Endothelial cell of umbilical vein (primary cell): ENCODE results near the gene MTRR.

ENCODE experiments used
- EZH2 ChIP-seq: IDR thresholded peaks from 2 replicates; pipeline ENCODE4 v1.6.1; 2012; ENCODE audit warnings: borderline replicate concordance, low read depth, mild to moderate bottlenecking, moderate library complexity, low read length, inconsistent platforms; ENCODE audit not compliant: severe bottlenecking
- FOS ChIP-seq: IDR thresholded peaks from 2 replicates; pipeline ENCODE4 v1.6.1; 2011; ENCODE audit warnings: mild to moderate bottlenecking, low read length, moderate library complexity, borderline replicate concordance; ENCODE audit not compliant: insufficient read depth
- GATA2 ChIP-seq: IDR thresholded peaks from 2 replicates; pipeline ENCODE4 v1.7.0; 2011; ENCODE audit warnings: low read depth, mild to moderate bottlenecking, moderate library complexity, mixed read lengths, low read length; ENCODE audit not compliant: insufficient read length, insufficient read depth
- JUN ChIP-seq: IDR thresholded peaks from 2 replicates; pipeline ENCODE4 v1.6.1; 2011; ENCODE audit warnings: borderline replicate concordance, low read depth; ENCODE audit not compliant: insufficient read length, insufficient read depth
- MAX ChIP-seq: IDR thresholded peaks from 2 replicates; pipeline ENCODE4 v1.6.1; 2011; ENCODE audit not compliant: insufficient read depth, insufficient read length
- MYC ChIP-seq: IDR thresholded peaks from one replicate; pipeline ENCODE4 v1.6.1; 2011; ENCODE audit warnings: mild to moderate bottlenecking, low read depth, low read length
- POLR2A ChIP-seq: IDR thresholded peaks from 2 replicates; pipeline ENCODE4 v1.6.1; 2012; ENCODE audit warnings: low read depth, mild to moderate bottlenecking, control low read depth, low read length
- POLR2AphosphoS5 ChIP-seq: IDR thresholded peaks from 2 replicates; pipeline ENCODE4 v1.6.1; 2012; ENCODE audit warnings: low read depth, mild to moderate bottlenecking, control low read depth, low read length, moderate library complexity; ENCODE audit not compliant: insufficient read depth
- TF ChIP-seq, protein P1 (sequence below), 2 donors: IDR thresholded peaks; 1 replicate in 1 of 2; 2 replicates in 1 of 2; pipeline ENCODE4 v1.5.1; 2011; ENCODE audit warnings: low read length in 2 of 2, mild to moderate bottlenecking in 2 of 2, moderate library complexity in 2 of 2, control low read depth in 1 of 2, inconsistent platforms in 1 of 2, low read depth in 1 of 2; ENCODE audit not compliant: insufficient read depth in 1 of 2; ENCODE audit errors: extremely low read depth in 1 of 2

DNA sequence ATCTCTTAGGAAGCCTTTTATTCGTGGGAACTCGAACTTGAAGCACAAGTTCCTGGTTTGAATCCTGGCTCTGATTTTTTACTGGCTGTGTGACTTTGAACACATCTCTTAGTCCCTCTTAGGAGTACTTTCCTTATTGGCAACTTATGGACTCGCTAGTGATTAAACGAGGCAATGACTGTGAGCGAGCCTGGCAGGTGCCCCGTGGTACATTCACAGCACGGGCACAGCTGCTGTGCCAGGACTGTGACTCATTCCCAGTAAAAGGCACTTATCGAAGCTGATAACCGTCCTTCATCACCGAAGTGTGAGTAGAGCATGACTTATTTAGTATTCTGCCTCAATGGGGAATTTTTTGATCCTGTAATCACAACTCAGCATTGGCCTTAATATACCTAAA, 40.7 kb upstream of the MTRR start:
- TF ChIP-seq, protein P1, sequence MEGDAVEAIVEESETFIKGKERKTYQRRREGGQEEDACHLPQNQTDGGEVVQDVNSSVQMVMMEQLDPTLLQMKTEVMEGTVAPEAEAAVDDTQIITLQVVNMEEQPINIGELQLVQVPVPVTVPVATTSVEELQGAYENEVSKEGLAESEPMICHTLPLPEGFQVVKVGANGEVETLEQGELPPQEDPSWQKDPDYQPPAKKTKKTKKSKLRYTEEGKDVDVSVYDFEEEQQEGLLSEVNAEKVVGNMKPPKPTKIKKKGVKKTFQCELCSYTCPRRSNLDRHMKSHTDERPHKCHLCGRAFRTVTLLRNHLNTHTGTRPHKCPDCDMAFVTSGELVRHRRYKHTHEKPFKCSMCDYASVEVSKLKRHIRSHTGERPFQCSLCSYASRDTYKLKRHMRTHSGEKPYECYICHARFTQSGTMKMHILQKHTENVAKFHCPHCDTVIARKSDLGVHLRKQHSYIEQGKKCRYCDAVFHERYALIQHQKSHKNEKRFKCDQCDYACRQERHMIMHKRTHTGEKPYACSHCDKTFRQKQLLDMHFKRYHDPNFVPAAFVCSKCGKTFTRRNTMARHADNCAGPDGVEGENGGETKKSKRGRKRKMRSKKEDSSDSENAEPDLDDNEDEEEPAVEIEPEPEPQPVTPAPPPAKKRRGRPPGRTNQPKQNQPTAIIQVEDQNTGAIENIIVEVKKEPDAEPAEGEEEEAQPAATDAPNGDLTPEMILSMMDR (IDR thresholded peaks at IDR 0.05; ENCODE audit: extremely low read depth in 1 of 2, insufficient read depth in 1 of 2, low read depth in 1 of 2, low read length in 2 of 2): no peak
- TF ChIP-seq POLR2A (no peak), POLR2AphosphoS5 (no peak), JUN (no peak), EZH2 (no peak), GATA2 (no peak), MYC (no peak), MAX (no peak), FOS (no peak)
